SH-SY5Y (cell line): ENCODE data around the gene ACY1.
A peak's percentile ranks its signal among the peaks of the same experiment; 100 is the strongest.

ENCODE experiments used
- GATA2 ChIP-seq: IDR thresholded peaks from 2 replicates; pipeline ENCODE4 v1.6.1; 2011; ENCODE audit warnings: mild to moderate bottlenecking, low read depth, low read length
- GATA3 ChIP-seq: IDR thresholded peaks from 2 replicates; pipeline ENCODE4 v1.6.1; 2011; ENCODE audit warnings: low read depth, mild to moderate bottlenecking, low read length, moderate library complexity

Gene ACY1

GRCh38 chr3:51982838-51983577 is at the start of gene ACY1:
Gene ACY1, plus strand, starts transcription at chr3:51983535. Its CDS starts 530 bp downstream, at chr3:51984065.
- TF ChIP-seq GATA2, result peak; percentile 50; the same call in 1 of the 2 replicates
- no peak for TF ChIP-seq GATA3

DNA sequence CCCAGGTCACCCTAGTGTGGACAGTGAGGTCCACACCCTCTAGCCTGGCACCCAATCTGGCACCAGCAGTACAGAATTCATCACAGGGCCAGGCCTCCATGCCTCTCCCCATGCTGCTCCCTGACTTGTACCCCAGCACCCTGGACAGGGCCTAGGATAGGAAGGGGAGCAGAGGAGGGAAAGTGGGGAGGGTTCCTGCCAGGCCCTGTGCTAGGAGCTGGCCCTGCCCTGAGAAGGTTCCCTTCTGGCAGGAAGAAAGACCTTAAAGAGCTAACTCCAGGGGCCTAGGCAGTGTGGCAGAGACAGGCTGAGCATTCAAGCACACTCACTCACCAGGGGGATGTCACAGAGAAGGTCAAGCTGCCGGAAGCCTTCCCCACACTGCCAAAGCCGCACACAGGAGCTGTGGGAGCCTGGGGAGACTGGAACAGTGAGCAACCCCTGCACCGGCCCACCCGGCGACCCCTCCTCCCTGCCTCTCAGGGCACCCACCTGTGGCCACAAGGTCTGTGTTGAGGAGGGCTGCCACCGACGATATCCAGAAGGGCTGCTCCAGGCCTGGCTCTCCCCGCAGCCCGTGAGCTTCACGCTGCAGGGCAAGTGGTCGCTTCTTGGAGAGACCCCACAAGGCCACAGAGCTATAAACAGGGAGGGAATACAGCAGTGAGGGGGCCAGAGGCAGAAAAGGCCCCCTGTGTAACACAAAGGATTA is 49.0 kb upstream of the ACY1 start:
- TF ChIP-seq GATA2, result no peak
- TF ChIP-seq GATA3, result no peak

DNA sequence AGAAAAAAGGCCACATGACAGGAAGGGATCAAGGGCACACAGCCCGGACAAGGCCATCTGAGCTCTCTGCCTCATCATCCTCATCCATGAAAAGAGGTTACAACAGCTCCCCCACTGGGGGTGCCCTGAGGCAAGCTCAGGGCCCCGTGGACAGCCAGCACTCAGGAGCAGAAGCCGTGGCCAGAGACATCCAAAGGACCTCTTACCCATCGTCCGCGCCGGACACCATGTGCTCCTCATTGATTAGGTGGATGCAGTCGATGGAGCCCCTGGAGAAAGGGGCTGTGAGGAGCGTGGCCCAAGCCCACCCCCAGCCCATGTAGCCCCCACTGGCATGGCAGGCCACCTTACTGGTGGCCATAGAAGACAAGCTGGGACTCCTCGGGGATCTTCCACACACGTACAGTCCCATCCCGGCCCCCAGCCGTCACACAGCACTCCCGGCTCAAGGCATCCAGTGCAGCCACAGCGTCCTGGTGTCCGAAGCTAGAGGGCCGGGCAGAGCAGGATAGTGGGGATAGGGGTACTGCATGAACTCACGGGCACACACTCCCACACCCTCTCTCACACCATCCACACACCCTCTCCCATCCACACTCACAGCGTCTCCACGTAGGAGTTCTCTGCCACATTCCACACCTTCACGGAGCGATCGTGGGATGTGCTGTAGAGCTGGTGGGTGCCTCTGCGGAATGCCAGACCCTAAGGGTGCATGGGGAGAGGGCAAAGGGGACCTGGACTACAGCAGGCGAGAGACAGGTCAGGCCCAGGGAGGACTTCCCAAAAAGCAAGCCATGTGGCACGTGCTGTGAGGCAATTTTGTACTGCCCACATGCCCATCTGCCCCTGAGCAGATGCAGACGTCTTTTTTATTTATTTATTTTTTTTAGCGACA is 48.1 kb upstream of the ACY1 start:
- TF ChIP-seq GATA3 (no peak), GATA2 (no peak)

GRCh38 chr3:51935886-51936755 is 47.2 kb upstream of the ACY1 start:
- TF ChIP-seq GATA3 (no peak), GATA2 (no peak)

GRCh38 chr3:51937014-51937413 is 46.3 kb upstream of the ACY1 start:
- TF ChIP-seq GATA2 (no peak), GATA3 (no peak)

- no peak for TF ChIP-seq GATA2
- TF ChIP-seq GATA3, result no peak
Observed at GRCh38 chr3:51937611-51938450, 45.5 kb upstream of the ACY1 start.

- TF ChIP-seq GATA2, result no peak
- TF ChIP-seq GATA3, result no peak
Observed at GRCh38 chr3:51938780-51939425, 44.4 kb upstream of the ACY1 start.

DNA sequence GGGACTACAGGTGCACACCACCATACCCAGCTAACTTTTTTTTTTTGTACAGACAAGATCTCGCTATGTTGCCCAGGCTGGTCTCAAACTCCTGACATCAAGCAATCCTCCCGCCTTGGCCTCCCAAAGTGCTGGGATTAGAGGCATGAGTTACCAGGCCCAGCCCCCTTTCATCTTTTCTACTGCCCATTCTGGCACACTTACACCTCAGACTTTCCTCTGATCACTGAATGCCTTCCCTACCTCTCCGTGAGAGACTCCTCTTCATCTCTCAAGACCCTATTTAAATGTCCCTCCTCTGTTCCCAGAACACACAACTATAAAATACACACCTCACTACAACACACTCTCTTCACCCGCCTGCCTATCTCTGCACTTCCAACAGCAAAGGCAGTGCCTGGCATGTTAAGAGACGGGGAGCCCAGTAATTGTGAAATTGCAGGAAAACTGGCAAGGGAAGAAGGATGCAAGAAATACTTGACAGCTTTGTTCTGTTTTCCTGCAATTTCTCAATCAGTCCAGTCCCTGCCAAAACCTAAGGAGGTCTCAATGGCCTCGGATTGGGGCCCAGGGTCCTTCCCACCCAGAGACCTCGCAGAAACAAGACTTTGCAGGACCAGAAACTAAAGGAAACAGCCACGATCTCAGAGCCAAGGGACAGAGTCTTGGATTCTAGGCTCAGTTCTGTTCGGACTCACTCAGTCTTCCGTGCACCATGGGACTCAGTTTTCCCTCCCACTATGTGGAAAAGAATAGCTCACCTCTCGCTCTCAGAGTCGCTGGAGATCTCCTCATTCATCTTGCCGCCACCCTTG is 42.5 kb upstream of the ACY1 start:
- TF ChIP-seq GATA2, result no peak

DNA sequence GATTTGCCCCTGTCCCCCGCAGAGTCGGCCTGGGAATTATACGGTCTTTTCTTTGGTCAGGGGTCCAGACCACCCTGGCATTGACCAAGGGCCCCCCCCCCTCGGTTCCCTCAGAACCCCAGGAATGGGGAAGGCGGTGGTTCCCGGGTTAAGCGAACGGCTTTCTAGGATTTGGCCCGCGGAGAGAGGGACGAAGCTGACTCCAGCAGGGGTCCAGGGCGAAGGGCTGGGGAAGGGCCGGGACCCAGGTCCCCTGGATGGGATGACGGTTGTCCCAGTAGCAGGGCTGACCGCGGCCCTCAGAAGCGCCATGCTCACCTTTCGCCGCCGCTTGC is 41.9 kb upstream of the ACY1 start:
- TF ChIP-seq GATA2 (no peak), GATA3 (no peak)

DNA sequence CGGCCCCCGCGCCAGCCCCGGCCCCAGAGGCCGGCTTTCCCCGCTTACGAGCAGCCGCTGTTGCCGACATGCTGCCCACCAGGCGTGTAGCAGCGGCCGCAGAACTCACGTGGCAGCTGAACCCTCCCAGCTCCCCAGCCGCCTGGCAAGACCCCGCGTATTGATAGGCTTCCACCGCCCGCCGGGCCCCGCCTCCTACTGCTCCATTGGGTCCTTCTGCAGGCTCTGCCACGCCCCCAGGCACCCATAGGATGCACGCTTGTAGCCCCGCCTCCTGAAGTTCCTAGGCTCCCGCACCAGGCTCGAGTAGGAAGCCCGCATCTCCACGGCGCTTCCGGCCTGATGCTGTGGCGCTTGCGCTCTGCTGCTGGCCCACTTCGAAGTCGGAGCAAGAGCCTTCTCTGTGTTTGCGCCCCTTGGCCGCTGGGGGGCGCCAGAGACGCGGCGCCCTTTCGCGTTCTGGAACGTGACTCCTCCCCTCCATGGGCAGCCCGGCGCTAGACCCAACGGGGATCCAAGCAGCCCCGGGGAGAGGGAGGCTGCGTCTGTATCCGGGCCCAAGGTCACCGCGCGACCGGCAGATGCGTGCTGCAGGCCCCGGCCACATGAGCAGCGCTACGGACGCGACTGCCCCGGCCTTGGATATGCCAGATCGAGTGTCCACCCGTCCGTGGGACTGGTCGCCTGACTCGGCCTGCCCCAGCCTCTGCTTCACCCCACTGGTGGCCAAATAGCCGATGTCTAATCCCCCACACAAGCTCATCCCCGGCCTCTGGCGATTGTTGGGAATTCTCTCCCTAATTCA is 41.3 kb upstream of the ACY1 start, which contains the start of the genes PARP3 and RRP9:
Gene PARP3 (plus strand): TSS at position 566 of the 805 bp plus-strand sequence. CDS start 993 bp downstream, outside the sequence.
Gene RRP9 (minus strand): TSS at position 107 of the 805 bp plus-strand sequence. CDS start 37 bp downstream, at position 70.
- TF ChIP-seq GATA2 (no peak), GATA3 (no peak)
